Stomach (tissue), 4 donors: ENCODE results near the gene SSRP1.

ENCODE experiments used
- POLR2A ChIP-seq, 4 donors: fragments of 450-650 bp; IDR thresholded peaks; one replicate each; pipeline ENCODE4 v1.6.1; 2016; ENCODE audit warnings: antibody characterized with exemption in 4 of 4, control low read depth in 2 of 4, mild to moderate bottlenecking in 1 of 4, moderate library complexity in 1 of 4
- POLR2AphosphoS5 ChIP-seq, 3 donors: sonication (generic); formaldehyde crosslinking; IDR thresholded peaks; one replicate each; pipeline ENCODE4 v1.6.1; 2016; ENCODE audit warnings: antibody characterized with exemption in 3 of 3
- TF ChIP-seq, protein P1 (sequence below), 7 experiments: fragments of 450-650 bp in 4 of 7; fragments of 200-600 bp in 3 of 7; sonication (generic) in 3 of 7; IDR thresholded peaks; one replicate each; pipeline ENCODE4 v1.5.1; 2016 to 2019; ENCODE audit warnings: antibody characterized with exemption in 7 of 7, control low read depth in 2 of 7, mild to moderate bottlenecking in 1 of 7

DNA sequence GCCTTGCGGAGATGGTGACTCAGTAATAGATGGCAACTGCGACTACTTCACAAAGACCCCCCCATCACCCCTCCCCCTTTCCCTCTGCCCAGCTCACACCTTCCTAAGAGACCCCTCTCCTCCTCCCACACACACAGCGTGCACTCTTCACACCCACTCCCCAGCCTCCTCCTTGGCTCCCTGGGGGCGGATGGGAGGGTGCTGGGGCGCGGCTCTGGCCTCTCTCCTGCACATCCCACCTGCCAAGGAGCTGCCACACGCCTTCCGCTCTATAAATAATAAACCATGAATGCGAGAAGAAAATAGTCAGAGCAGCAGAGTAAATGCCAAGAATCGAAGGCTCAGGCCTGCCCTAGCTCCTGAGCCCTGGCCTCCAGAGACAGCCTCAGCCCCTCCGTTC, 7.0 kb upstream of the SSRP1 start:
- TF ChIP-seq, protein P1, sequence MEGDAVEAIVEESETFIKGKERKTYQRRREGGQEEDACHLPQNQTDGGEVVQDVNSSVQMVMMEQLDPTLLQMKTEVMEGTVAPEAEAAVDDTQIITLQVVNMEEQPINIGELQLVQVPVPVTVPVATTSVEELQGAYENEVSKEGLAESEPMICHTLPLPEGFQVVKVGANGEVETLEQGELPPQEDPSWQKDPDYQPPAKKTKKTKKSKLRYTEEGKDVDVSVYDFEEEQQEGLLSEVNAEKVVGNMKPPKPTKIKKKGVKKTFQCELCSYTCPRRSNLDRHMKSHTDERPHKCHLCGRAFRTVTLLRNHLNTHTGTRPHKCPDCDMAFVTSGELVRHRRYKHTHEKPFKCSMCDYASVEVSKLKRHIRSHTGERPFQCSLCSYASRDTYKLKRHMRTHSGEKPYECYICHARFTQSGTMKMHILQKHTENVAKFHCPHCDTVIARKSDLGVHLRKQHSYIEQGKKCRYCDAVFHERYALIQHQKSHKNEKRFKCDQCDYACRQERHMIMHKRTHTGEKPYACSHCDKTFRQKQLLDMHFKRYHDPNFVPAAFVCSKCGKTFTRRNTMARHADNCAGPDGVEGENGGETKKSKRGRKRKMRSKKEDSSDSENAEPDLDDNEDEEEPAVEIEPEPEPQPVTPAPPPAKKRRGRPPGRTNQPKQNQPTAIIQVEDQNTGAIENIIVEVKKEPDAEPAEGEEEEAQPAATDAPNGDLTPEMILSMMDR (IDR thresholded peaks at IDR 0.05): no peak
- TF ChIP-seq POLR2A (IDR thresholded peaks at IDR 0.05): no peak
- TF ChIP-seq POLR2AphosphoS5 (IDR thresholded peaks at IDR 0.05): no peak
